ENCODE results near the gene KCNJ10. TPM values are rescaled to one million over a fixed set of nuclear protein-coding genes. Genes with fewer than 3 reads are reported as not detected.

Gene KCNJ10
- total RNA-seq, 2 donors from 2014 or later: not detected

DNA sequence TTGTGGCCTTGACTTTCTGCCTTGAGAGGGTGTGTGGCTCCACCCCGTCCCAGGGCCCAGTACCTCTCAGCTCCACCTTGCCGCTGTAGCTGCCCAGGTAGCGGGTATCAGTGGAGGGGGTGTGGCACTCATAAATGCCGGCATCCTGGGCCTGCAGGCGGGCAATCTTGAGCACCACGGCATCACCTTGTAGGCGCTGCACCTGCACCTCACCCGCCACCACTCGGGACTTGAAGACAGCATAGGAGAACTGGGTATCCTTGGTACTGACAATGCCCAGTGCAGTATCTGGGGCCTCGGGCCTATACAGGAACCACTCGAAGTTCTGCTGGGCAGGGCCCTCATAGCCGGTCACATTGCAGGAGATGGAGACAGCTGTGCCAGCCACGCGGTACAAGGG lies 24.8 kb upstream of the KCNJ10 start:
- no peak overlapping the region for H3K4me3 Mint-ChIP-seq
- H3K36me3 Mint-ChIP-seq (ENCODE audit: low read depth): peaks cover 28% of the 10 kb centered on the region
- H3K4me1 Mint-ChIP-seq: peaks cover 18% of the 10 kb centered on the region
- no peak overlapping the region for H3K27ac Mint-ChIP-seq
- ATAC-seq (replicated peaks): no peak
- H3K27me3 Mint-ChIP-seq: no peaks in the 10 kb centered on the region
- no peaks in the 10 kb centered on the region for H3K9me3 Mint-ChIP-seq

DNA sequence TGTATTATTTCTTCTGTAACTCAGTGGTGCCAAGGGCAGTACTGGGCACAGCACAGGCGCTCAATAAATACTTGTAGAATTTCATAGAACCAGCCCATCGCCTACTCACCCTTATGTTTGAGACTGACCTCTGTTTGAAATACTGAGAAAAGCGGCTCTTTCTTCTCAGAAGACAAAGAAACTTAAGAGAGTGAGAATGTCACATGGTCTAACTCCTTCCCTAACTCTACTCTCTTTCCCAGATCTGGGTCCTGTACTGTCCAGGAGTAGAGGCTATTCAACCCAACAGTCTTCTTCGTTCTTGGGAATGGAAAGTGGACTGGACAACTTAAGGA lies 24.3 kb upstream of the KCNJ10 start:
- no peak for ATAC-seq (replicated peaks)
- Mint-ChIP-seq H3K36me3 (ENCODE audit: low read depth) (peaks cover 29% of the 10 kb centered on the region), H3K4me3 (no peak overlapping the region), H3K27me3 (no peaks in the 10 kb centered on the region), H3K9me3 (no peaks in the 10 kb centered on the region), H3K27ac (no peak overlapping the region), H3K4me1 (peaks cover 18% of the 10 kb centered on the region)

DNA sequence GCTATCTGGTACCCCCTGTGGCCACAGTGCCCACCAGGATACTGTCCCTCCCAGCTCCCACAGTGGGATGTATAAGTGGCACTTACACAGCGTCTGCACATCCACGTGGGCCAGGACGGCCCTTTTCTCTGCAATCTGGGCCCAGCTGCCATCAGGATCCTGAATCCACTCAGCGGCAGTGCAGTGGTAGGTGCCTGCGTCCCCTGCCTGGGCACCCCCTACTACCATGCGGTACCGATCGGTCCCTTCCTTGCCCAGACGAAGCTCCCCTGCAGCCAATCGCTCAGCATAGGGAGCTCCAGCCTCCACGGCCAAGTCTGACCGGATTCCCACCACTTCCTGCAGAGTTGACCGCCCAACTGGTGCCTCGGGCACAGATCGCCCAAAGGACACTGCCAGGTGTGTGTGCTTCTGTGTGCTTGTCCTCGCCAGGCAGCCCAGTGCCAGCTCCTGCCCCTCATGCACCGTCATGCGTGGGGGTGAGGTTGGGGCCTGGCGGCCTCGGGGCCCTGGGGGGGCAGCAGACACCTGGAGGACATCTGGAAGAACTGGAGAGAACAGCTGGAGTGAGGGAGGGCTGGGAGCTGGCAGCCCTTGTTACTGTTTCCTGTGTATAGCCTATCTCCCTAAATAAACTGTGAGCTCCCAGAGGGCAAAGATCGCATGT lies 23.8 kb upstream of the KCNJ10 start:
- Mint-ChIP-seq H3K4me3 (no peak overlapping the region), H3K36me3 (ENCODE audit: low read depth) (peaks cover 34% of the 10 kb centered on the region), H3K27ac (peak overlapping the region; percentile 41), H3K27me3 (no peaks in the 10 kb centered on the region), H3K9me3 (no peaks in the 10 kb centered on the region), H3K4me1 (peaks cover 21% of the 10 kb centered on the region)
- no peak for ATAC-seq (replicated peaks)

DNA sequence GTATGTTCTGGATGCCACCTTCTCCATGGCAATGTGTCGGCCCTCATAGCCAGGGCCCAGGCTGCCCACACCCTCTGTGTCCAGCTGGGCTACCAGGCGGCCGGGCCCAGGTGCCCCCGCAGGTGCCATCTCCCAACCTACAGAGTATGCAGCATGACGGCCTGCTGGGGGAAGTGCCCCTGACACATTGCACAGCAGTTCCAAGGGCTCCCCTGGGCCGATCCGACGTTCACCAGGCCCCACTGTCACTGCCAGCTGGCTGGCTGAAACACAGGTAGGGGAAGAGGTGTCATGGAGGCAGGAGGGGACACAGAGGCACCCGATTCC lies 23.1 kb upstream of the KCNJ10 start:
- no peak for ATAC-seq (replicated peaks)
- H3K27me3 Mint-ChIP-seq: no peaks in the 10 kb centered on the region
- no peak overlapping the region for H3K4me3 Mint-ChIP-seq
- H3K4me1 Mint-ChIP-seq: peaks cover 22% of the 10 kb centered on the region
- H3K27ac Mint-ChIP-seq: peak overlapping the region; percentile 41
- no peaks in the 10 kb centered on the region for H3K9me3 Mint-ChIP-seq
- H3K36me3 Mint-ChIP-seq (ENCODE audit: low read depth): peaks cover 40% of the 10 kb centered on the region

DNA sequence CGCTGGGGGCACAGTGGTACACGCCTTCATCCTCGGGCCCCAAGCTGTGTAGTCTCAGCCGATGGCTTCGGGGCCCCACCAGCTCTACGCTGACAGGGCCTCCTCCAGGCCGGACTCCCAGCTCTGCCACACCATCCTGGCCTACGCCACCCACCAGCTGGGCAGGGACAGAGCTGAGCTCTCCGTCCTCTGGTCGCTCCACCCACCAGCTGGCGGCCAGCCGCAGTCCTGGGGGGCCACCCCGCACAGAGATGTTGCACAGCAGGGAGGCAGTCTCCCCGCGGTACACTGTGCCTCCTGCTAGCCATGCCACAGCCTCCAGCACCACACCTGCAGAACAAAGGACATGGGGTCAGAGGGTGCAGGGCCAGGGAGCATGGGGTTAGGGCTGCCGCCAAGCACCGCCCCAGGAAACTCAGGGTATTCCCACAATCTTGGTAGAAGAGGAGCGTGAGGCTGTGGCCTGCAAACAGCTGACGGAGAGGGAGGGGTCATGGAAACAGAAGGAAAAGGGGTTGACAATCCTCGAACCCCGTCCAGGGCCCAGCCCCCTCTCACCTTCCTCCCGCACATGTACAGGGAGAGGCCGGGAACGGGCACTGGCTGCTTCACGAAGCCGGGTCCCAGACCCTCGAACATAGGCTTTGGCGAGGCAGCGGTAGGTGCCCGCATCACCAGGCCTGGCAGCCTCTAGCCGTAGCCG lies 22.6 kb upstream of the KCNJ10 start:
- Mint-ChIP-seq H3K4me1 (peaks cover 19% of the 10 kb centered on the region), H3K27ac (no peak overlapping the region)
- no peak for ATAC-seq (replicated peaks)

DNA sequence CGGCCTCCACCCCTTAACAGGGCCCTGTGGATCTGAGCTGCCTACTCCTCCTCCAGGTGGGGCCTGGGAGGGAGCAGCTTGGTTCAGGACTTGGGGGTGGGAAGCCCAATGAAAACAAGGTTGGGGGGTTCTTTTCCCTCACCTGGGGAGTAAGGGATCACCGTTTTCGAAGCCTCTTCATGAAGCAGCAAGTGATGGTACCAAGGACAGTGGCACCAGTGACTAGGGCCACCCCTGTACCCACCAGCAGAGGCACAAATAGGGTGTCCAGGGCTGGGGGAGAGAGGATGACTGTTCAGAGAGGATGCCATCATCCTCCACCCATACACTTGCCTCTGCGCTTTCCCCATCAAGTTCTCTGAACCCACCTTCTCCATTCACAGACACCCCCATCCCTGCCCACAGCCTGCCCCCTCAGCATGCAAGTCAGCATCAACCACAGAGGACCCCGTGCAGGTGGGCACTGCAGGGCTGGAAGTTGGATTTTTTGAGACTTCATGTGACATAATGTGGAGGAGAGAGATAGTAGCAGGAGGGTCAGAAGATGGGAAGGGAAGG lies 21.8 kb upstream of the KCNJ10 start:
- Mint-ChIP-seq H3K4me3 (no peak overlapping the region), H3K27me3 (no peaks in the 10 kb centered on the region), H3K36me3 (ENCODE audit: low read depth) (peaks cover 49% of the 10 kb centered on the region), H3K27ac (no peak overlapping the region), H3K4me1 (peaks cover 18% of the 10 kb centered on the region), H3K9me3 (no peaks in the 10 kb centered on the region)
- no peak for ATAC-seq (replicated peaks)

More for the DNA sequence above, 22.6 kb upstream of the KCNJ10 start:
- no peaks in the 10 kb centered on the region for H3K9me3 Mint-ChIP-seq
- H3K36me3 Mint-ChIP-seq (ENCODE audit: low read depth): peaks cover 44% of the 10 kb centered on the region
- H3K4me3 Mint-ChIP-seq: no peak overlapping the region
- H3K27me3 Mint-ChIP-seq: no peaks in the 10 kb centered on the region

DNA sequence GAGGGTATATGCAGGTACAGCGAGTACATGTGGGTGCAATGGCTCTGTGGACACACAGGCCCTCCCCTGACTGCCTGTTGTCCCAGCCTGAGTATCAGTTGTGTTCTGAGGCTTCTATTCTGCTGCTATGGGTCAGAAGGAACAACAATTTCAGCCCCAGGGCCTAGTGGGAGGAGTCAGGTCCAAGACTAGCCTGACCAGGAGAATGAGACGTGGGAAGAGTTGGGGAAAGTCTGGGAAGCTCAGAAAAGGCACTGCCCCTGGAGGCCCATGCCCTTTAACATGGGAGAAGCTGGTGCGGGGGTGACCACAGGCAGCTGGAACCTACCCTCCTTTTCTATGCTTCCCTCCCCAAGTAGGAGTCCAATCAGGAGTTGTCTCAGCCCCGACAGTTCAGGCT lies 20.8 kb upstream of the KCNJ10 start:
- no peaks in the 10 kb centered on the region for H3K27me3 Mint-ChIP-seq
- H3K36me3 Mint-ChIP-seq (ENCODE audit: low read depth): peaks cover 51% of the 10 kb centered on the region
- H3K9me3 Mint-ChIP-seq: no peaks in the 10 kb centered on the region
- peaks cover 10% of the 10 kb centered on the region for H3K4me1 Mint-ChIP-seq
- H3K4me3 Mint-ChIP-seq: no peak overlapping the region
- no peak for ATAC-seq (replicated peaks)
- H3K27ac Mint-ChIP-seq: peak overlapping the region; percentile 56

DNA sequence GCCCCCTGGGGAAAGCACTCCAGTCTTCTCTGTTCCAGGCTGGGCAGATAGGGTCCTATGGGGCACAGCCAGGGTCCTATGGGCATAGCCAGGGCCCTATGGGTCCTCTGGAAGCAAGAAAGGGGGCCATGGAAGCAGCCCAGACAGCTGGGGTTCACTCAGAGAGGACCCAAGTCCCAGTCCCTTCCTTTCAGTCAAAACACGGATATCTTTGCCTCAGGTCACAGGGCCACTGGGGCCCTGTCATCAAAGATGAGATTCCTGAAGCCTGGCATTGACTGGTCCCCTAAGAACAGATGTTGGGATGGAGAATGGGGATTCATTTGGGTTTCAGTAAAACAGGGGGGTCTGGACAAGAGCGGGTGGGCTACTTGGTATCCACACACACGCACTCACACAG lies 19.9 kb upstream of the KCNJ10 start:
- Mint-ChIP-seq H3K4me3 (no peak overlapping the region), H3K27me3 (no peaks in the 10 kb centered on the region), H3K27ac (no peak overlapping the region), H3K9me3 (no peaks in the 10 kb centered on the region), H3K36me3 (ENCODE audit: low read depth) (peaks cover 51% of the 10 kb centered on the region), H3K4me1 (peaks cover 9% of the 10 kb centered on the region)
- ATAC-seq (replicated peaks): no peak

DNA sequence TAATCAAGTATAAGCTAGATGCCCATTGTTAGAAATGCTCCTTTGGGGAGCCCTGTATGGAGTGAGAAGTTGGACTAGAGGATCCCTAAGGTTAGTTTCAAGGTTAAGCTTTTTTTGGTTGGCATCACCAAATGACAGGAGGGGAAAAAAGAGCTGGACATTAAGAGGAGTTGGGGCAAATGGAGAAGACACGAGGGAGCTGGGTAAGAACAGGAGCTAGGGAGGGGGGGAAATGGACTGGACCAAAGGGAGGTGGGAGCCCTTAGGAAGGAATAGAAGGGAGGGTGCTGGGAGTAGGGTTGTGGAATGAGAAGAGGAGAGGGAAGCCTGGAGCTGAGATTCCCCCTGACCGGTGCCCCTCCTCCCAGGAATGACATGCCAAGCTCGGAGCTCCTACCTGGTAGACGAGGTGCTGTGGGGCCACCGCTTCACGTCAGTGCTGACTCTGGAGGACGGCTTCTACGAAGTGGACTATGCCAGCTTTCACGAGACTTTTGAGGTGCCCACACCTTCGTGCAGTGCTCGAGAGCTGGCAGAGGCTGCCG lies 17.2 kb upstream of the KCNJ10 start:
- Mint-ChIP-seq H3K36me3 (ENCODE audit: low read depth) (peaks cover 34% of the 10 kb centered on the region), H3K4me3 (no peak overlapping the region), H3K27me3 (peaks cover 8% of the 10 kb centered on the region), H3K9me3 (no peaks in the 10 kb centered on the region), H3K4me1 (peaks cover 9% of the 10 kb centered on the region), H3K27ac (peak overlapping the region; percentile 14)
- no peak for ATAC-seq (replicated peaks)

DNA sequence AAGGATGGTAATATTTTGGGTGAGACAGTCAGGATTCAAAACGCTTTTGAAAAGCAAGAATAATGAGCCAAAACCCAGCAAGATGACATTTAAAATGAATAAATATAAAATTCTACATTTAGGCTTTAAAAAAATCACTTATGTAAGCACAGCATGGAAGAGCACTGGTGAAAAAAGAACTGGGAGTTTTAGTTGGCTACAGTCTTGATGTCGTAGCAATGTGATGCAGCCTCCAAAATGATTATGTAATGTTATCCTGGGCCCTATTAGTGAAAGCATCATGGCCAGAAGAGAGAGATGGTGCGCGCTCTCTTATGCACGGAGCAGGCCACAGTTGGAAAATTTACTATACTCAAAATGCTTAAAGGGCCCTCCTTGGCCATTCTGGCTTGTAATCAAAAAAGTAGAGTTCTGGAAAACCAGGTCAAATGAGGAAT lies 16.5 kb upstream of the KCNJ10 start:
- H3K9me3 Mint-ChIP-seq: no peaks in the 10 kb centered on the region
- H3K36me3 Mint-ChIP-seq (ENCODE audit: low read depth): peaks cover 34% of the 10 kb centered on the region
- H3K27ac Mint-ChIP-seq: peak overlapping the region; percentile 14
- ATAC-seq (replicated peaks): no peak
- H3K4me3 Mint-ChIP-seq: no peak overlapping the region
- peaks cover 13% of the 10 kb centered on the region for H3K27me3 Mint-ChIP-seq
- H3K4me1 Mint-ChIP-seq: peaks cover 9% of the 10 kb centered on the region

DNA sequence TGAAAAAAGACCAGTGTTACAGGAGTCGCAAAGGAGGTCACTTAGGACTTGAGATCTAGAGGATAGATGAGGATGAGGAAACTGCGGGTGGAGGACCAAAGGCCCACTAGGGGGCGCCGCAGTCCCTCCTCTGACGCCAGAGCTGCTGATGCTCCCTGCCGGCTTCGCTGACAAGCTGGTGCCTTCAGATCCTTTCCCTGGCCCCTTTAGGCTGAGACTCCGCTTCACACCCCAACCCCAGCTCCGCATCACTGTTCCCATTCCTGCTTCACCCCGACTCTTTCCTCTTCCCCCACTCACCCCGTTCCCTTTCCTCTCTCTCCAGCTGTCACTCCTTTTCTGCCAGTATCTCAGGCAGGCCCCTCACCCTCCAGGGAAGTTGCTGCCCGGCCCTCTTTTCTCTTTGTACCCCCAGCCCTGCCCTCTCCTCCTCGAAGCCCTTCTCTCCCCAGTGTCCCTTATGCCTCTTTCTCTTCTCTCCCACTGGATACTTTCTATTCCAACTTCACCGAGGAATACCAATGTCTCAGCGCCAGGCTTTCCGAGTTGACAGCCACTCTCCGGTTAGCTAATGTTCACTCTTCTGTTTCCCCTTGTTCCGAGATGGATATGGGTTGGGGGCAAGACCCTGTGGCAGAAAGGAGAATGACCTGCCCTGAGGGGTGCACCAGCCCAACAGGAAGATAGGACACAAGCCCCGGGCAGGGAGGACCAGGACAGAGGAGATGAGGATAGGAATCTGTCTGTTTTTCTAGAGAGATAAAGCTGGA lies 15.9 kb upstream of the KCNJ10 start:
- H3K9me3 Mint-ChIP-seq: no peaks in the 10 kb centered on the region
- no peak overlapping the region for H3K4me3 Mint-ChIP-seq
- H3K27ac Mint-ChIP-seq: no peak overlapping the region
- ATAC-seq (replicated peaks): peak; percentile 79
- H3K4me1 Mint-ChIP-seq: peaks cover 9% of the 10 kb centered on the region
- H3K27me3 Mint-ChIP-seq: peaks cover 18% of the 10 kb centered on the region
- H3K36me3 Mint-ChIP-seq (ENCODE audit: low read depth): peaks cover 29% of the 10 kb centered on the region

DNA sequence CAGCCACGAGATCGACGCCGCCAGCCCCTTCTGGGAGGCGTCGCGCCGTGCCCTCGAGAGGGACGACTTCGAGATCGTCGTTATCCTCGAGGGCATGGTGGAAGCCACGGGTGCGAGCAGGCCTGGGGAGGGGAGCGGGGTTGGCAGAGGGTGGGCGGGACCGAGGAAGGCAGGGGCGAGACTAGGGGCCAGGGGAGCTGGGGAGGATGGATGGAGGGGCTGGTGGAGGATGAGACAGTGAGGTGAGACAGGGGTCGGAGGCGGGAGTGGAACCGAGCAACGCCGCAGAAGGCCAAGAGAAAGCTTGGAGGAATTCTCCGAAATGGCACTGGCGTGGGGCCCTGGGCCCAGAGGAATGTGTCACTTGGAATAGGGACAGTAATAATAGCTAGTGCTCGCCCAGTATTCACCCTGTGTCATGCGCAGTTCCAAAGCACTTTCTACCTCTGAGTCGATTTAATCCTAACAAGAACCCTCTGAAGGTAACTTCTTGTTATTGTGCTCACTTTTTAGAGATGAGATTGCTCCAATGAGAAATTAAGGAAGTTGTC lies 14.9 kb upstream of the KCNJ10 start:
- H3K4me1 Mint-ChIP-seq: peaks cover 9% of the 10 kb centered on the region
- no peaks in the 10 kb centered on the region for H3K9me3 Mint-ChIP-seq
- no peak overlapping the region for H3K27ac Mint-ChIP-seq
- H3K4me3 Mint-ChIP-seq: peak overlapping the region; percentile 62
- H3K27me3 Mint-ChIP-seq: peaks cover 26% of the 10 kb centered on the region
- peaks cover 23% of the 10 kb centered on the region for H3K36me3 Mint-ChIP-seq (ENCODE audit: low read depth)
- ATAC-seq (replicated peaks): no peak

DNA sequence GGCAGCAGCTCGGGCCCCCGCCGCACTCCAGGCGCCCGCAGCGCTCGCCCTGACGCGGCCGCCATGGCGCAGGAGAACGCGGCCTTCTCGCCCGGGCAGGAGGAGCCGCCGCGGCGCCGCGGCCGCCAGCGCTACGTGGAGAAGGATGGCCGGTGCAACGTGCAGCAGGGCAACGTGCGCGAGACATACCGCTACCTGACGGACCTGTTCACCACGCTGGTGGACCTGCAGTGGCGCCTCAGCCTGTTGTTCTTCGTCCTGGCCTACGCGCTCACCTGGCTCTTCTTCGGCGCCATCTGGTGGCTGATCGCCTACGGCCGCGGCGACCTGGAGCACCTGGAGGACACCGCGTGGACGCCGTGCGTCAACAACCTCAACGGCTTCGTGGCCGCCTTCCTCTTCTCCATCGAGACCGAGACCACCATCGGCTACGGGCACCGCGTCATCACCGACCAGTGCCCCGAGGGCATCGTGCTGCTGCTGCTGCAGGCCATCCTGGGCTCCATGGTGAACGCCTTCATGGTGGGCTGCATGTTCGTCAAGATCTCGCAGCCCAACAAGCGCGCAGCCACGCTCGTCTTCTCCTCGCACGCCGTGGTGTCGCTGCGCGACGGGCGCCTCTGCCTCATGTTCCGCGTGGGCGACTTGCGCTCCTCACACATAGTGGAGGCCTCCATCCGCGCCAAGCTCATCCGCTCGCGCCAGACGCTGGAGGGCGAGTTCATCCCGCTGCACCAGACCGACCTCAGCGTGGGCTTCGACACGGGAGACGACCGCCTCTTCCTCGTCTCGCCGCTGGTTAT lies 14.2 kb upstream of the KCNJ10 start:
- peak overlapping the region; percentile 62 for H3K4me3 Mint-ChIP-seq
- H3K4me1 Mint-ChIP-seq: peaks cover 9% of the 10 kb centered on the region
- H3K36me3 Mint-ChIP-seq (ENCODE audit: low read depth): peaks cover 21% of the 10 kb centered on the region
- peaks cover 29% of the 10 kb centered on the region for H3K27me3 Mint-ChIP-seq
- peak; percentile 81 for ATAC-seq (replicated peaks)
- no peak overlapping the region for H3K27ac Mint-ChIP-seq
- H3K9me3 Mint-ChIP-seq: no peaks in the 10 kb centered on the region

DNA sequence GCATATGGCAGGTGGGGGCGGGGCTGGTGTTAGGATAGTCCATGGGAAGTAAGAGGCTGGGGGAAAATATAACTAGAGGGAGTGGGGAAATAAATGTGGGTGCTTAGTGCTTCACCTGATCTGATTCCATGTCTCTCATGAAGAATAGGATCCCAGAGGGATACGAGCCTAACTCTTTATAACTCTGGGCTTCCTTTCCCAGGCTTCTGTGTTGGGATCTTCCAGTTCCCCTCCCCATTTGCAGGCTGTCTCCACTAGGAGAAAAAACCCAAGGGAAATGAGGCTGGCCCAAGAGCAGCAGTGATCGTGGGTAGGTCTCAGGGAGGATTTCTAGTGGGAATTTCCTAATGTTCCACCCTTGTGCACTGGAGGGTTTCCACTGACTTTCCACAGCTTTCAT lies 13.0 kb upstream of the KCNJ10 start:
- Mint-ChIP-seq H3K27me3 (peaks cover 37% of the 10 kb centered on the region), H3K4me3 (peak overlapping the region; percentile 62), H3K36me3 (ENCODE audit: low read depth) (peaks cover 10% of the 10 kb centered on the region), H3K27ac (no peak overlapping the region), H3K9me3 (no peaks in the 10 kb centered on the region), H3K4me1 (peaks cover 10% of the 10 kb centered on the region)
- ATAC-seq (replicated peaks): no peak
